AG20443 (cell line): ENCODE data around the gene PCSK2.

Experiments
- DNase-seq: peaks from one replicate; pipeline ENCODE4 v3.0.0; 2012; ENCODE audit warnings: low spot score, mixed read lengths

The PCSK2 gene

GRCh38 chr20:17445543-17445942 lies 218.7 kb downstream of the PCSK2 start:
- DNase-seq = no peak

DNA sequence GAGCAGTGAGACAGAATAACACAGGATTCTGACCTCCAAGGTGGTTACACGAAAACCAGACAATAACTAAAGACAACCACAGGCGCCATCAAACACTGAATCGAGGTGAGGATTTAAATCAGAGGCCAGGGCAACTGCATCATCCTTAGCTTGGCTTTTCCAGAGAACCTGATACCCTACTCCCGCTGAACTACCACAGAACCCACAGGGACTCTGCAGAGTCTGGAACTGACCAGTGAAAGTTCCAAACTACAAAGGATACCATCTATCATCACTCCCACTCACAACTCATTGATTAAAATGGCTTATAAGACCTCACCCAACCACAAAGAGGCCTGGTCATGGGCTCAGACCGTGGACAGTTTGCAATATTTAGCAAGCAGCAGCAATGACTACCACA lies 219.3 kb downstream of the PCSK2 start:
- no peak for DNase-seq

GRCh38 chr20:17448071-17448470 lies 221.2 kb downstream of the PCSK2 start:
- no peak for DNase-seq

DNA sequence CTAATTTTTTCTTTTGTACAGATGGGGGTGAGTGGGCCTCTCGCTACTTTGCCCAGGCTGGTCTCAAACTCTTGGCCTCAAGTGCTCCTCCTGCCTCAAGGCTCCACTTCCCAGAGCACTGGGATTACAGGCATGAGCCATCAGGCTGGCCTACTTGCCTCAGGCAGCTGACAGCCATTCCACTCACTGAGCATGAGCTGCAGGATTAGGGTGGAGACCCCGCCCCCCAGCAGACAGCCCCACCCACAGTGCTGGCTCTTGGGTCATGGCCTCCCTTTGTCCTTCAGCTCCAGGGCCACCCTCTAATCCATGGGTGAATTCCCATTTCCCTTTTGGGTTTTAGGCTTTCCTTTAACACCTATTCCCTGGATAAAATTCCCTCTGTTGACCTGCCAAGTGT lies 222.2 kb downstream of the PCSK2 start:
- DNase-seq = no peak

GRCh38 chr20:17452441-17452840 lies 225.6 kb downstream of the PCSK2 start:
- no peak for DNase-seq

- no peak for DNase-seq
Observed at GRCh38 chr20:17453592-17453991, 226.8 kb downstream of the PCSK2 start.

GRCh38 chr20:17456279-17456678 lies 229.4 kb downstream of the PCSK2 start:
- DNase-seq = no peak

- no peak for DNase-seq
Observed at GRCh38 chr20:17457079-17457478, 230.2 kb downstream of the PCSK2 start.

GRCh38 chr20:17457588-17458190 lies 230.8 kb downstream of the PCSK2 start:
- no peak for DNase-seq

GRCh38 chr20:17460119-17460518 lies 233.3 kb downstream of the PCSK2 start:
- DNase-seq = no peak

DNA sequence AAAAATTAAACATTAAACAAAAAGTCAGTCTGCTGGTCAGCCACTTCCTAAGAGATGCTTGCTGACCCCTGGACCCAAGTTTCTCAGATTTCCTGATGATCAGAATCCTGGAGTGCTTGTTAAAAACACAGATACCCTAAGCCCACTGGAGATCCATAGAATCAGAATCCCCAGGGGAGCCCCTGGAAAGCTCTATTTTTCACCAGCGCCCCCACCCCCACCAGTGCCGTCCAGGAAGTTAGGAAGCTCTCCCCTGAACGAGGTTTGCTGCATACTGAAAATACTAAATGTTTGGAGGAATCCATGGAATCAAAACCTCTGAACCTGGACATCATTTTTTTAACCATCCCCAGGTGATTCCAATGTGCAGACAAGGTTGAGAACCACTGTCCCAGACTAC lies 235.1 kb downstream of the PCSK2 start:
- DNase-seq = no peak

DNA sequence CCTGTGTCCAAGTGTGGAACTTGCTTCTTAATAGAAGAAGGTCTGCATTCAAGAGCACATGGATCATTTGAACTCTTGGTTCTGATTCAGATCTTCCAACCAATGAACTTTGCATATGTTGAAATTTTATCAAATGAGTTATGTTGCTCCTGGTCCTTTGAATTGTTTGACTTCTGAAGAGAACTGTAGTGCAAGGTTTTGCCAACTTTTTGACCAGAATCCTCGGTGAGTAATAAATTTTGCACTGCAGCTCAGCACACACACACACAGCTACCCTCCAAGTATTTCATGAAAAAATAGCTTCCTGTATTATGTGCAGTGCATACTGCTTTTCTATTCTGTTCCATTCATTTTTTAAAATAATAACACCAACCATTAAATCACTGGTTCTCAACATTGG lies 236.9 kb downstream of the PCSK2 start:
- no peak for DNase-seq

GRCh38 chr20:17465236-17465635 lies 238.4 kb downstream of the PCSK2 start:
- no peak for DNase-seq

- DNase-seq = no peak
Observed at GRCh38 chr20:17466641-17467040, 239.8 kb downstream of the PCSK2 start.

- DNase-seq = no peak
Observed at GRCh38 chr20:17467120-17467655, 240.3 kb downstream of the PCSK2 start.

DNA sequence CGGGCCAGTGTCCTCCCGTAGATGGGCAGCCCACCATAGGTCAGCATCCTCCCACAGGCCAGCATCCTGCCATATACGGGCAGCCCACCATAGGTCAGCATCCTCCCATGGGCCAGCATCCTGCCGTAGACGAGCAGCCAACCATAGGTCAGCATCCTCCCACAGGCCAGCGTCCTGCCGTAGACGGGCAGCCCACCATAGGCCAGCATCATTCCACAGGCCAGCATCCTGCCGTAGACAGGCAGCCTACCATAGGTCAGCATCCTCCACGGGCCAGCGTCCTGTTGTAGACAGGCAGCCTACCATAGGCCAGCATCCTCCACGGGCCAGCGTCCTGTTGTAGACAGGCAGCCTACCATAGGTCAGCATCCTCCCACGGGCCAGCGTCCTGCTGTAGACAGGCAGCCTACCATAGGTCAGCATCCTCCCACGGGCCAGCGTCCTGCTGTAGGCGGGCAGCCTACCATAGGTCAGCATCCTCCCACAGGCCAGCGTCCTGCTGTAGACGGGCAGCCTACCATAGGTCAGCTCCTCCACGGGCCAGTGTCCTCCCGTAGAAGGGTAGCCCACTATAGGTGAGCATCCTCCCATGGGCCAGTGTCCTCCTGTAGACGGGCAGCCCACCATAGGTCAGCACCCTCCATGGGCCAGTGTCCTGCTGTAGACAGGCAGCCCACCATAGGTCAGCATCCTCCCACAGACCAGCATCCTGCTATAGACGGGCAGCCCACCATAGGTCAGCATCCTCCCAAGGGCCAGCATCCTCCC lies 241.4 kb downstream of the PCSK2 start:
- DNase-seq = no peak

GRCh38 chr20:17469246-17470030 lies 242.6 kb downstream of the PCSK2 start:
- DNase-seq = no peak

GRCh38 chr20:17470521-17470920 lies 243.7 kb downstream of the PCSK2 start:
- DNase-seq = no peak

- no peak for DNase-seq
Observed at GRCh38 chr20:17470973-17471372, 244.1 kb downstream of the PCSK2 start.

GRCh38 chr20:17471606-17472187 lies 244.9 kb downstream of the PCSK2 start:
- DNase-seq = no peak

DNA sequence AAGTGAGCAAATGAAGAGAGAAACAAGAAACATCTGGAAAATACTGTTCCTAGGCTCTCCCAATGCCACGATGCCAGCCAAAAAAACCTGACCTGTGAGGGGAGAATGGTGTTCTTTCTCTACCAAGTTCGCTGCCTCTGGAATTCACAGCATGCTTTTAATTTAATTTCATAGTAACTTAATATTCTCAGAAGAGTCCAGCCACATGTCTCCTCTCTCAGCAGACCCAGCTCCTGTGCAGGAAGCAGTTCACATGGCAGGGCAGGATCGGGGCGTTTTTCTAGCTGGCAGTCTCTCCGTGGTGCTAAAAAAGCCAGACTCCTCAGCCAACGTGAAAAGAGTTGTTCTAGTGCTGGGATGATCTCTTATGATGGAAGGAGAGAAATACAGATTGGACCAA lies 246.8 kb downstream of the PCSK2 start:
- no peak for DNase-seq

- no peak for DNase-seq
Observed at GRCh38 chr20:17479063-17479657, 252.3 kb downstream of the PCSK2 start.
